IPS DF 4.7 (cell line): ENCODE measurements around the gene TFPI2.

ENCODE experiments used
- DNase-seq: peaks from one replicate; pipeline ENCODE4 v3.0.0-alpha.2; 2013; ENCODE audit warnings: low spot score; ENCODE audit errors: extremely low read depth

TFPI2 gene

GRCh38 chr7:93910076-93910994 is 19.8 kb upstream of the TFPI2 start:
- DNase-seq, result no peak

- DNase-seq, result no peak
Observed at GRCh38 chr7:93906267-93906666, 15.7 kb upstream of the TFPI2 start, which contains the start of gene GNGT1. Gene GNGT1 (plus strand): TSS chr7:93906567. CDS start chr7:93906747, 180 bp downstream.

- DNase-seq, result no peak
Observed at GRCh38 chr7:93902777-93903423, 12.3 kb upstream of the TFPI2 start.

- DNase-seq, result no peak
Observed at GRCh38 chr7:93897680-93898079, 7.1 kb upstream of the TFPI2 start.

- DNase-seq, result no peak
Observed at GRCh38 chr7:93895859-93896600, 5.5 kb upstream of the TFPI2 start.

- no peak for DNase-seq
Observed at GRCh38 chr7:93894966-93895640, 4.5 kb upstream of the TFPI2 start.

GRCh38 chr7:93894426-93894825 is 3.9 kb upstream of the TFPI2 start:
- DNase-seq, result no peak

- no peak for DNase-seq
Observed at GRCh38 chr7:93890041-93890463, 501 bp downstream of the TFPI2 start.

GRCh38 chr7:93889261-93889660 is 1.3 kb downstream of the TFPI2 start:
- no peak for DNase-seq

- no peak for DNase-seq
Observed at GRCh38 chr7:93884541-93884940, 6.0 kb downstream of the TFPI2 start.

- DNase-seq, result no peak
Observed at GRCh38 chr7:93883917-93884345, 6.6 kb downstream of the TFPI2 start.

GRCh38 chr7:93883078-93883916 is 7.3 kb downstream of the TFPI2 start:
- DNase-seq, result no peak

GRCh38 chr7:93882468-93882867 is 8.1 kb downstream of the TFPI2 start:
- DNase-seq, result no peak

GRCh38 chr7:93879356-93879755 is 11.2 kb downstream of the TFPI2 start:
- no peak for DNase-seq

GRCh38 chr7:93877742-93878141 is 12.8 kb downstream of the TFPI2 start:
- DNase-seq, result no peak

GRCh38 chr7:93873998-93874574 is 16.5 kb downstream of the TFPI2 start:
- no peak for DNase-seq

- no peak for DNase-seq
Observed at GRCh38 chr7:93866886-93867285, 23.7 kb downstream of the TFPI2 start.

- DNase-seq, result no peak
Observed at GRCh38 chr7:93862651-93863050, 27.9 kb downstream of the TFPI2 start.

- no peak for DNase-seq
Observed at GRCh38 chr7:93861325-93861949, 29.1 kb downstream of the TFPI2 start.

GRCh38 chr7:93860261-93860660 is 30.3 kb downstream of the TFPI2 start:
- DNase-seq, result no peak
